Right renal cortex interstitium (tissue), 3 donors: ENCODE results near the gene PPP6R3. TPM values are rescaled to one million over a fixed set of nuclear protein-coding genes. Genes with fewer than 3 reads are reported as not detected.
"Not testable (repeated sequence)": the region's sequence is repeated elsewhere in the genome, so short reads cannot be mapped to it uniquely, and the experiment has no call there.

Source experiments
- DNase-seq, 3 donors: peaks; one replicate each; pipeline ENCODE4 v3.0.0-alpha.2; 2013; ENCODE audit warnings: low read depth in 3 of 3, low spot score in 2 of 3
- polyA plus RNA-seq, 3 donors: library from polyadenylated mRNA; unstranded; fragments of 120-200 nt; gene quantifications; one replicate each; pipeline ENCODE4 v1.2.1, GENCODE V29; 2013; ENCODE audit not compliant: insufficient read length in 3 of 3

Gene PPP6R3
- polyA plus RNA-seq, 3 donors: 95.8 to 99.3 (median 98.1) TPM

GRCh38 chr11:68593441-68593840, 132.9 kb downstream of the PPP6R3 start:
- DNase-seq: no peak

- DNase-seq: no peak
These were observed 133.6 kb downstream of the PPP6R3 start for GRCh38 chr11:68594123-68594522.

- DNase-seq: no peak
These were observed 135.7 kb downstream of the PPP6R3 start for GRCh38 chr11:68596231-68596630.

GRCh38 chr11:68598816-68599653, 138.5 kb downstream of the PPP6R3 start:
- no peak for DNase-seq

DNA sequence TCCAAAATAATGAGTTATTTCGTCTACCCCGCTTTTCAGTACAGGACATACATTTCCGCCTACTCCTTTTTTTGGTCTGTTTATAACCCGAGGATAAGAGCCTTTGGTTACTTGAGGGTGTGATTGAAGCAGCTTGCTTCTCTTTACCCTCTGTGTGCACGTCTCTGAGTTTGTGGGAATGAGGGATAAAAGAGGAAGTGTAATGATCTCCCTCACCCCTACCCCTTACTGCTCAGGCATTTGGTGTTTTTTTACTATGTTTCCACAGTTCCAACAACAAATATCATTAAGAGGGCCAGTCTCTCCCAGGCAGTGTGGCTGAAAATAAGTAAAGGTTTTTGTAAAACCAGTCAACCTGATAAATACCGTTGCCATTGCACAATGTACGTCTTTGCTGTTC, 140.6 kb downstream of the PPP6R3 start:
- DNase-seq: no peak

- no peak for DNase-seq
These were observed 149.2 kb downstream of the PPP6R3 start for GRCh38 chr11:68609761-68610160.

DNA sequence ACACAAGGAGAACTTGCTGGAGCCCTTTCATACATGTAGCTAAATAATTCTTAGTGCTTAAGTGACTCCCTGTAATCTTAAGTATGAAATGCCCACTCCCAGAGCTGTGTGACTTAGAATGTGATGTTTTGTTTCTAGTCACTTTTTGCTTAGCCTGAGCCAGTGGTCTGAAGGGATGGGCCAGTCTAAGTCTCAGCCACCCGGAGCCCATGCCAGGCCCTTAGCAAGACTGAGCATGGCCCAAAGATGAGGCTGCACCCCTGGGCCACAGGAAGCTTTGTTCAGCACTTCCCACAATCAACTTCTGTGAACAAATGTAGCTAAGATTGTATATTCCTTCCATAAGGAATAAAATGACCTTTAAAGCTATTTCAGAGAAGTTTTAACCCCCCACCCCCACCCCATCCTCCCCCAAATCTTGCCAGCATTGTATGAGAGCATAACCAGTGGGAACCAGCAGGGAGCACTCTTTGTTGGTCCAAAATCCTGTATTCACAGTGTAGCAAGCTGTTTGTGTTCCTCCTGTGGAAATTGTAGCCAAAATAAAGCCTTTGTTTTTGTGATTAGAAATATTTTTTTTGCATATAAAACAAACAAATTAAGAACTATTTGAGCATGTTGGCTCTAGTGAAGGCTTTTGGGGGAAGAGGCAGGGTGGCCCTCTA, 150.0 kb downstream of the PPP6R3 start:
- no peak for DNase-seq

DNA sequence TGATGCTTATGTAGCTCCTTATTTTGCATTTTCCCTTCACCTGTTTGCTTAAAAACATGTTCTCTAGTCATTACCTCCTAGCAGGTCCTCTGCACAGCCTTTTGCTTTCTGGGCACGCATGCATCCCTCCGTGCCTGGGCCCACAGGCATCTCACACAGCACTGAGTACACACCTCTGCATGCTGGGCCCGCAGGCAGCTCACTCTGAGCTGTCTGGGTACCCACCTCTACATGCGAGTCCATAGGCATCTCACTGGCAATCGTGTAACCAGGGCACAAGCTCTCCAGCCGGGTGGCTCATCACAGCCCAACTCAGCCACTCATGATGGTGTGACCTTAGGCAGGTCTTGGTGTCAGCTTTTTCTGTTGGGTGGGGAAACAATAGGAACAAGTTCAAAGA, 155.1 kb downstream of the PPP6R3 start:
- DNase-seq: no peak

GRCh38 chr11:68617925-68618809, 157.6 kb downstream of the PPP6R3 start:
- no peak for DNase-seq

DNA sequence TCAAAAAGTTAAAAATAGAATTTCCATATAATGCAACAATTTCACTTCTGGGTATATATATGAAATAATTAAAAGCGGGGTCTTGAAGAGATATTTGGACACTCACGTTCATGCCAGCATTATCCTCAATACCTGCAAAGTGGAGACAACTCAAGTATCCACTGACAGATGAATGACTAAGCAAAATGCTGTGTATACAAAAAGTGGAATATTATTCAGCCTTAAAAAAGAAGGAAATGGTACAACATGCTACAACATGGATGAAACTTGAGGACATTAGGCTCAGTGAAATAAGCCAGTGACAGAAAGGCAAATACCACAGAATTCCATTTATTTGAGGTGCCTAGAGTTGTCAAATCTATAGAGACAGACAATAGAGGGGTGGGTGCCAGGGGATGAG, 161.3 kb downstream of the PPP6R3 start:
- no peak for DNase-seq

GRCh38 chr11:68623706-68624105, 163.2 kb downstream of the PPP6R3 start:
- DNase-seq: not testable (repeated sequence)

GRCh38 chr11:68625069-68625468, 164.5 kb downstream of the PPP6R3 start:
- DNase-seq: not testable (repeated sequence)

GRCh38 chr11:68626236-68626635, 165.7 kb downstream of the PPP6R3 start:
- DNase-seq: not testable (repeated sequence)

DNA sequence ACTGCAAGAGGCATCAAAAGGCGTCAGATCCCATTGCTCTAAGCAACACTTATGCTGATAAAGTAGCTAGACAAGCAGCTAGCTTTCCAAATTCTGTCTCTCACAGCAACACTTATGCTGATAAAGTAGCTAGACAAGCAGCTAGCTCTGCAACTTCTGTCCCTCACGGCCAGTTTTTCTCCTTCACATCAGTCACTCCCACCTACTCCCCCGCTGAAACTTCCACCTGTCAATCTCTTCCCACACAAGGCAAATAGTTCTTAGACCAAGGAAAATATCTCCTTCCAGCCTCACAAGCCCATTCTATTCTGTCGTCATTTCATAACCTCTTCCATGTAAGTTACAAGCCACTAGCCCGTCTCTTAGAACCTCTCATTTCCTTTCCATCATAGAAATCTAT, 168.3 kb downstream of the PPP6R3 start:
- DNase-seq: not testable (repeated sequence)

DNA sequence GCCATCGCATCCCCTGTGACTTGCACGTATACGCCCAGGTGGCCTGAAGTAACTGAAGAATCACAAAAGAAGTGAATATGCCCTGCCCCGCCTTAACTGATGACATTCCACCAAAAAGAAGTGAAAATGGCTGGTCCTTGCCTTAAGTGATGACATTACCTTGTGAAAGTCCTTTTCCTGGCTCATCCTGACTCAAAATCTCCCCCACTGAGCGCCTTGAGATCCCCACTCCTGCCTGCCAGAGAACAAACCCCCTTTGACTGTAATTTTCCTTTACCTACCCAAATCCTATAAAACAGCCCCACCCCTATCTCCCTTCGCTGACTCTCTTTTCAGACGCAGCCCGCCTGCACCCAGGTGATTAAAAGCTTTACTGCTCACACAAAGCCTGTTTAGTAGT, 171.8 kb downstream of the PPP6R3 start:
- DNase-seq: not testable (repeated sequence)

- DNase-seq: peak in 1 of 3 donors; percentile 46
These were observed 172.2 kb downstream of the PPP6R3 start for GRCh38 chr11:68632802-68633201.

DNA sequence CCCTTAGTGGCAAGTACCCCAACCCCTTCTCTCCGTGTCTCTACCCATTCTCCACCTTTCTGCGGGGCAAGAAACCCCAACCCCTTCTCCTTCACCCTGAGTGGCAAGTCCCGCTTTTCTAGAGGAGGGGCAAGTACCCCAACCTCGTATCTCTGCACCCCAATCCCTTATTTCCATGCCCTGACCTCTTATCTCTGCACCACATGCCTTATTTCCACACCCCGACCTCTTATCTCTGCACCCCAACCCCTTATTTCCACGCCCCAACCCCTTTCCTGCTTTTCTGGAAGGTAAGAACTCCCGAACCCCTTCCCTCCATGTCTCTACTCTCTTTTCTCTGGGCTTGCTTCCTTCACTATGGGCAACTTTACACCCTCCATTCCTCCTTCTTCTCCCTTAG, 174.1 kb downstream of the PPP6R3 start:
- DNase-seq: not testable (repeated sequence)

- not testable (repeated sequence) for DNase-seq
These were observed 174.6 kb downstream of the PPP6R3 start for GRCh38 chr11:68635172-68635571.

- not testable (repeated sequence) for DNase-seq
These were observed 175.3 kb downstream of the PPP6R3 start for GRCh38 chr11:68635883-68636282.

DNA sequence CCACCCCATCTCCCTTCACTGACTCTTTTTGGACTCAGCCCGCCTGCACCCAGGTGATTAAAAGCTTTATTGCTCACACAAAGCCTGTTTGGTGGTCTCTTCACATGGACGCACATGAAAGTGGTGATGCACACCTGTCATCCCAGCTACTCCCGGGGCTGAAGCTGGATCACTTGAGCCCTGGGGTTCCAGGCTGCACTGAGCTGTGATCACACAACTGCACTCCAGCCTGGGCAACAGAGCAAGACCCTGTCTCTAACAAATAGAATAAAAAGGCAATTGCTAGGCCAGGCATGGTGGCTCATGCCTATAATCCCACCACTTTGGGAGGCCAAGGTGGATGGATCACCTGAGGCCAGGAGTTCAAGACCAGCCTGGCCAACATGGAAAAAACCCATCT, 178.8 kb downstream of the PPP6R3 start:
- DNase-seq: not testable (repeated sequence)

GRCh38 chr11:68641880-68642279, 181.3 kb downstream of the PPP6R3 start:
- no peak for DNase-seq
